GM19438 (cell line): Measurements from ENCODE around the gene TNFRSF6B.

Experiments used
- ATAC-seq: cut with Tn5 transposase; IDR thresholded peaks from one replicate; pipeline ENCODE4 v1.9.1; 2021; ENCODE audit warnings: low read depth; ENCODE audit not compliant: unreplicated experiment

Gene TNFRSF6B

GRCh38 chr20:63734946-63735858, 38.8 kb downstream of the TNFRSF6B start:
- no peak for ATAC-seq

- no peak for ATAC-seq
Measured at GRCh38 chr20:63735859-63736718, 39.6 kb downstream of the TNFRSF6B start, which contains the start of gene LIME1. Gene LIME1 (plus strand): TSS chr20:63736664. CDS start chr20:63737550, 886 bp downstream.

GRCh38 chr20:63736893-63737694, 40.6 kb downstream of the TNFRSF6B start:
- no peak for ATAC-seq

GRCh38 chr20:63737695-63737944, 41.2 kb downstream of the TNFRSF6B start:
- ATAC-seq, result no peak

GRCh38 chr20:63737945-63738686, 41.7 kb downstream of the TNFRSF6B start:
- ATAC-seq, result no peak

- ATAC-seq, result no peak
Measured at GRCh38 chr20:63738687-63739129, 42.3 kb downstream of the TNFRSF6B start.

- ATAC-seq, result no peak
Measured at GRCh38 chr20:63739130-63740069, 42.9 kb downstream of the TNFRSF6B start, which contains the start of gene SLC2A4RG. Gene SLC2A4RG (plus strand): TSS chr20:63739776. CDS start chr20:63739913, 137 bp downstream.

GRCh38 chr20:63740070-63740626, 43.7 kb downstream of the TNFRSF6B start:
- no peak for ATAC-seq

- ATAC-seq, result no peak
Measured at GRCh38 chr20:63740627-63741353, 44.3 kb downstream of the TNFRSF6B start.

GRCh38 chr20:63741354-63741675, 44.9 kb downstream of the TNFRSF6B start:
- no peak for ATAC-seq

GRCh38 chr20:63741676-63742380, 45.4 kb downstream of the TNFRSF6B start:
- ATAC-seq, result no peak

GRCh38 chr20:63742381-63743024, 46.1 kb downstream of the TNFRSF6B start:
- ATAC-seq, result no peak

GRCh38 chr20:63743210-63743970, 46.9 kb downstream of the TNFRSF6B start:
- ATAC-seq, result no peak

GRCh38 chr20:63744158-63744557, 47.7 kb downstream of the TNFRSF6B start:
- ATAC-seq, result no peak

GRCh38 chr20:63744574-63745423, 48.3 kb downstream of the TNFRSF6B start:
- no peak for ATAC-seq
